Superior temporal gyrus (tissue), 1 donor: ENCODE data around the gene SSTR3.
"Not testable (repeated sequence)": the region's sequence is repeated elsewhere in the genome, so short reads cannot be mapped to it uniquely, and the experiment has no call there.

Source experiments
- DNase-seq: peaks from one replicate; pipeline ENCODE4 v3.0.0-alpha.2; 2016; ENCODE audit errors: extremely low spot score

The SSTR3 gene

DNA sequence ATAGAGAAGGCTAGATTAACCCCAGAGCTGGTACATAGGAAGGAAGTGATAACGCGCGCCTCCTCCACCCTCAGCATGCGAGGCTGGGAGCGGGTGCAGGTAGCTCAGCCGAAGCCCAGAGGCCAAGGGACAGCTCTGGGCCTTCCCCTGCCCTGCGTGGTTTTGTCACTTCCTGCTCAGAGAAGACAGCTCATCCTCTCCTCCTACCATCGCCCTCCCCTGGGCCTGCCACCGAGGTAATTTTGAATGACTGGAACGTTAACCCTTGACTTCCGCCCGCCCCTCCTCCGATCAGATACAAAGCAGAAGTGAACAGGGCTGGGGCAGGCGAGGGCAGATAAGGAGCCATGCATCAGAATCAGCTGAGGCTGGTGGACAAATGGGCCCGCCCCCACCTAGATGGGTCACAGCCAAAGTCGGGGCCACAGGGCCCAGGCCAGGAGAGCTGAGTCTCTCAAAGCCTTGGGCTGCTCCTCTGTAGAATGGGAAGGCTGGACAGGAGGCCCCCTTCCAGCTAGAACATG, 30.2 kb upstream of the SSTR3 start:
- DNase-seq = no peak

- no peak for DNase-seq
These were observed 29.3 kb upstream of the SSTR3 start for GRCh38 chr22:37241351-37242142.

DNA sequence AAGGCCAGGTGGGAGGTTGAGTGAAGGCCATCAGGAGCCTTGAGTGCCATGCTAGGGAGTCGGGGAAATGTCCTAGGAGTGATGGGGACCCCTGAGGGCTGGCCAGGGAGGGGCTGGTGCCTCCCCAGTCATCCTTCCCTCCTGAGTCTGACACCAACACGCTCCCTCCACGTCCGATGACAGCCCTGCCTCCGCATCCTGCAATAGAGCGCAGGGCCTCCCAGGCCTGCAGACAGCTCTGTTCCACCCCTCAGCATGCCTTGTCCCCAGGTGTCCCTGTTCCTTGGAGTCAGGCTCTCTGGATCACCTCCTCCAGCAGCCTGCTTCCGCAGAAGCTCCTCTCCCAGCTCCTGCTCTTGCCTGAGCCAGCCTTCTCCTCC, 28.7 kb upstream of the SSTR3 start:
- DNase-seq = no peak

DNA sequence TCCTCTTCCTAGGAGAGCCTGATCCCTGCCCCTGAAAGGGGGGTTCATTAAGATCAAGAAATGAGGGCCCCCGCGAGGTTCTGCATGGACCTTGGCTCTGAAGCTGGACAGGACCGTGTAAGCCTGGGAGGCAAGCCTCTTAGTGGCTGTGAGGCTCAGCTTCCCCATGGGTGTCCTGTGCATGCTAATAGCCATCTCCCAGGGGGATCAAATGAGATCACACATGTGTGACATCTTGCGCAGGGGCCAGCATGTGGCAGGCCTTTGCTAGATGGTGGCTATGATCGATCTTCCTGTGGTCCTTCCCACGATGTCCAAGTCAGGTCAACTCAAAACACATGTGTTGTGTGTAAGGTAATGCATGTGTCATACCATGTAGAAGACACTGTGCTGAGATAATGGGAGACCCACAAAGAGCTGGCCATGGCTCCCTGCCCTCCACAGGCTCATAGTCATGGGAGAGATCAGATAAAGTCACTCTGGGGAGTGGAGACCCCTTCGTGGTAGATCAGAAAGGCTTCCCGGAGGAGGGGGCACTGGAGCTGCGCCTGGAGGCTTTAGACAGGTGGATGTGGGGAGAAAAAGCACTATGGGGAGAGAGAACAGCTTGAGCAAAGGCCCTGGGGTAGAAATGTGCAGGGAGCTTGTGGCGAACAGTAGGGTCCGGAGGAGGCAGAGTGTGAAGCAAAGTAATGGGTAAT, 28.1 kb upstream of the SSTR3 start:
- DNase-seq = no peak

GRCh38 chr22:37239336-37240239, 27.3 kb upstream of the SSTR3 start:
- no peak for DNase-seq

DNA sequence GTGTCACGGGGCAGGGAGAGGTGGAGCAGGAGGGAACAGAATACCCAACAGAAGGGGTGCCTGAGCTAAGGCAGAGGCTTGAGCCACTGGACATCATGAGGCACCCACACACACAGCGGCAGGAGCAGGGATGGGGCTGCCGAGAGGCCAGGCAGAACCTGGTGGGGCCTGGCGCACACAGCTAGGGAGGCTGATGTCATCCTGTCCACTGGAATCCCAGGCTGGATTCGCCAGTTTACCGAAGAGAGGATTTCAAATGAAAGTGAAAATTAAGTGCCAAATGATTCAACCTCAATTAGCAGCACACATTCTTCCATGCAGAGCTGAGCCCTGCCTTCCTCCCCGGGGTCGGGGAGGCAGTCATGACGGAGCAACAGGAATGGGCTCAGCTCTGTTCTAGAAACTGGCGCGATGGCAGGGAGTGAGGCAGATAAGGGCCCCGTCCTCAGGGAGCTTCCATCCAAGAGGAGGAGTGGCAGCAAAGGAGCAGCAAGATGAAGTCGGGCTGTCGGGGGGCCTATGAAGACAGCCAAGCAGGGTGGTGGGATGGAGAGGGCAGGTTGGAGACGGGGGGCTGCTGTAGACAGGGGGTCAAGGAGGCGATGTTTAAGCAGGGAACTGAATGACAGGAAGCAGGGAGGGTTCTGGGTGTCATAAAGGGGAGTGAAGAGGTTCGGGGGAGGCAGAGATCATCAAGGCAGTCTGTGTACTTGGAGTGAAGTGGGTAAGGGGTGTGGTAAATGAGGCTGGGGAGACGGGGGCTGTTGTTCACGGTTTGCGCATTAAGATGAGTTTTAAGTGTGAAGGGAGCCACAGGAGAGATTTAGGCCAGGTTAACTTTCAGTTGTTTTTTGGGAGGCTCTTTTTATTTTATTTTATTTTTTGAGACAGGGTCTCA, 25.3 kb upstream of the SSTR3 start:
- DNase-seq = no peak

DNA sequence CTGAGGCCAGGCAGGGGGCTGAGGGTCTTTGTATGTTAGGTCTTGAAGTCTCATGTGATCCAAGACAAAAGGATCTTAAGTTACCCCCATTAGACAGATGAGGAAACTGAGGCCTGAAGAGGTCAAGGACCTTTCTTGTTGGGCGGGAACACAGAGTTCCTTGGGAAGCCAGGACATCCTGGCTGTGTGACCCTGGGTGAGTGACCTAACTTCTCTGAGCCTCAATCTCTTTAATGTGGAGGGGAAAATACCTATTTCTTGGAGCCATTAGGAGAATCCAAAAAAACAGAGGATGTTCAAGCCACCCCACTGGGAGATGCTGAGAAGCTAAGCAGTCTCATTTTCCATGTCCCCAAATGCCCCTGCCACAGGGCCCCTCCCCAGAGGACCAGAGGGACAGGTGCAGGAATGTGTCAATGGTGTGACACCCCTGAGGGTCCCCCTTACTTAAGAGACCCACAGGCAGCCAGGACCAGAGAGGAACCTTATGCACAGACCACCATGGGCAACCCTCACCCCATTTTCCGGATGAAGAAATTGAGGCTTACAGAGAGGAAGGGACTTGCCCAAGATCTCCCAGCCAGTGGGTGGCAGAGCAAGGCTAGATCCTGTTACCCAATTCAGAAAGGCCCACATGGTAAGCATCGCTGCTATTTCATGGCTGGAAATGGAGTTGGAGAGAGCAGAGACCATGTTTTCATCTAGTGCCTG, 23.8 kb upstream of the SSTR3 start:
- no peak for DNase-seq

DNA sequence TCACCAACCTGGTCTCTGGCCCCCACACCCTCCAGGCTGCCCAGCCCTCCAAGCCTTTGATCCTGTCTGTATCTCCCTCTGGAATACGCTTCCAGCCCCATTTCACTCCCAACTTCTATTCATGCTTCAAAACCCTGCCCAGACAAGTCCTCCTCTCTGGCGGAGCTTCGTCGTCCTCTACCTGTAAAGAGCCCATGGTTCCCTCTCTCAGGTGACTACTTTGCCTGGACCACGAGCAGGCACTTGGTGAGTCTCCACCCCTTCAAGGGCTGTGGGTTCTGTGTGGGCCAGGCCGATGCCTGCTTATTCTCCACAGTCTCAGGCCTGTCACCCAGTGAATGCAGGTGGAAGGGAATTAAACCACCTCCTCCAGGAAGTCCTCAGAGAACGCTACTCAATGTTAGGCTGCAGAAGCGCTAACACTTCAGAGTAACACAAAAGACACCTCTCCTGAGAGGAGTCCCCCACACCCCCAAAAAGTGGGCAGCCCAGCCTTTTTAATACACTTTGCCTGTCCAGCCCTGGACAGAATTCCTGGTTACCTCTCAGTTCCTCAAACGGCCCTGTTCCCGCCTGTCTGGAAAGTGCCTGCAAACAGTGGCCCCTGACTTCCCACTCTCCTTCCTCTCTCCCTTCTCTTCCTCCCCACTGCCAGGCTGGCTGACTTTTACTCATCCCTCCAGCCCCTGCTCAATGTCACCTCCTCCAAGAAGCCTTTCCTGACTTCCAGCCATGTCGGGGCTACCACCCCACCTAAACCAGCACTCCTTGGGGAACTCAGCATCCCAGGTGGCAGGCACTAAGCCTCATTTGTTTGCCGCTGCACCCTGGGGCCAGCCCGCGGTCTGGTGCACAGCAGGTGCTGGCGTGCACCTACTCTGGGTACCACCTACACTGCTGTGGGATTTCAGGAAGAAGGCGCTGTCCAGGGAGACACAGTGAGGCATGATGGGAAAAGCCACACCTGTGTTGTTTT, 22.7 kb upstream of the SSTR3 start:
- no peak for DNase-seq

- DNase-seq = no peak
These were observed 21.7 kb upstream of the SSTR3 start for GRCh38 chr22:37233751-37234631.

DNA sequence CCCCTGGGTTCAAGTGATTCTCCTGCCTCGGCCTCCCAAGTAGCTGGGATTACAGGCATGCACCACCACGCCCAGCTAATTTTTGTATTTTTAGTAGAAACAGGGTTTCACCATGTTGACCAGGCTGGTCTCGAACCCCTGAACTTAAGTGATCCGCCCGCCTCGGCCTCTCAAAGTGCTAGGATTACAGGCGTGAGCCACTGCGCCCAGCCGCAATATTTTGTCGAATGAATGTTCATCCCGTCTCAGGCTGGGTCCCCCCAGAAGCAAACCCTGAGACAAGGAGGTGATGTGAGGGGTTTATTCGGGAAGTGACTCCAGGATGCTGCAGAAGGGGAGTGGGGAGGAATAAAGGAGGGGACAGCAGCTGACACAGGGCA, 21.1 kb upstream of the SSTR3 start:
- not testable (repeated sequence) for DNase-seq

GRCh38 chr22:37232140-37232998, 20.1 kb upstream of the SSTR3 start:
- DNase-seq = no peak

DNA sequence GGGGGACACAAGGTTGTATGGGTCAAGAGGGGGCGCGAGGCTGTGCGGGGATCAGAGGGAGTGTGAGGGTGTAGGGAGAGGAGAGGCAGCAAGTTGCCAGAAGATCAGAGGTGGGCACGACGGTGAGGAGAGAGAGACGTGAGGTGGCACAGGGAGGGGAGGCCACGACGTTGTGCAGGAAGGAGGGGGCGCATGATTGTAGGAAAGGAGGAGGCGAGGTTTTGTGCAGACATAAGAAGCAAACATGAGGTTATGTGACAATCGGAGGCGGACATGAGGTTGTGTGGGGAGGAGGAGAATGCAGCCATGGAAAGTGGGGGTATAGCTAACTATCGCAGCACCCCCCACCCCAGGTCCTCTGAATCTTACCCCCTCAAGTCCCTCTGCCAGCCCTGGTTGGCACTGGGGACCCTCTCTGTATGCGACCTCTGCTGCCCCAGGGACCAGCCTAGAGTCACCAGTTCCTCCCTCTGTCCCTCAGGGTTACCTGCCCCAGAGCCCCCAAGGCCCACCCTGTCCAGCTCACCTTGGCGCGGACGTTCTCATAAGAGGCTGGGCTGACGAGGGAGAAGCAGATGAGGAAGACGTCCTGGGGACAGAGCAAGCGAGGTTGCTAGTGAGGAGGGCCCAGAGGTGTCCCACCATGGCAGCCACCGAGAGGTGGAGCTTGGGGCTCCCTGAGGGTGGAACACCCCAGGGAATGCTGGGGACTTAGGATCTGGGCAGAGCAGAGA, 19.3 kb upstream of the SSTR3 start:
- DNase-seq = no peak

- DNase-seq = no peak
These were observed 18.6 kb upstream of the SSTR3 start for GRCh38 chr22:37230673-37231405.

GRCh38 chr22:37229805-37230672, 17.8 kb upstream of the SSTR3 start:
- no peak for DNase-seq
